Tibial artery (tissue), 4 donors: ENCODE results near the gene MPHOSPH6.

Experiments used
- DNase-seq, 2 donors: peaks; one replicate each; pipeline ENCODE4 v3.0.0-alpha.2; 2019
- H3K27ac ChIP-seq, 2 donors: fragments of 200-600 bp; sonication (generic) in 1 of 2; 1 replicate in 1 of 2; 2 replicates in 1 of 2; pipeline ENCODE4 v1.5.1; 2018 to 2019; ENCODE audit warnings: mild to moderate bottlenecking in 1 of 2
- H3K27me3 ChIP-seq, 2 donors: fragments of 200-600 bp; sonication (generic) in 1 of 2; one replicate each; pipeline versions ENCODE4 v1.5.1 to v1.6.0; 2016 to 2019
- H3K36me3 ChIP-seq, 3 donors: fragments of 200-600 bp; sonication (generic) in 2 of 3; one replicate each; pipeline ENCODE4 v1.5.1; 2016 to 2019; ENCODE audit warnings: mild to moderate bottlenecking in 2 of 3
- H3K4me1 ChIP-seq, 4 donors: fragments of 200-600 bp; sonication (generic) in 2 of 4; 1 replicate in 3 of 4; 2 replicates in 1 of 4; pipeline ENCODE4 v1.5.1; 2016 to 2019
- H3K4me3 ChIP-seq, 2 donors: fragments of 200-600 bp; sonication (generic) in 1 of 2; 1 replicate in 1 of 2; 2 replicates in 1 of 2; pipeline ENCODE4 v1.5.1; 2018 to 2019; ENCODE audit warnings: mild to moderate bottlenecking in 2 of 2
- H3K9me3 ChIP-seq, 3 donors: fragments of 200-600 bp; sonication (generic) in 1 of 3; one replicate each; pipeline ENCODE4 v1.5.1; 2016 to 2019
- CTCF ChIP-seq, 2 experiments: fragments of 200-600 bp in 1 of 2; fragments of 450-650 bp in 1 of 2; IDR thresholded peaks; one replicate each; pipeline ENCODE4 v1.5.1; 2017 to 2019; ENCODE audit warnings: antibody characterized with exemption in 2 of 2, mild to moderate bottlenecking in 1 of 2, moderate library complexity in 1 of 2
- intact Hi-C: fragments of 100-400 bp; cut with DNase I; formaldehyde crosslinking; loops from one replicate; pipeline ENCODE4 v1.15.0; 2023; ENCODE audit warnings: low total_unique reads

The MPHOSPH6 gene

GRCh38 chr16:82108774-82109173 is 61.2 kb downstream of the MPHOSPH6 start:
- Histone ChIP-seq H3K27me3 (no peaks in the 10 kb centered on the region), H3K4me1 (no peaks in the 10 kb centered on the region), H3K9me3 (no peaks in the 10 kb centered on the region), H3K27ac (no peak overlapping the region), H3K4me3 (no peak overlapping the region), H3K36me3 (no peaks in the 10 kb centered on the region)
- intact Hi-C loops = no loop called here
- no peak for TF ChIP-seq CTCF (IDR thresholded peaks at IDR 0.05)
- DNase-seq = no peak

- no peak for DNase-seq
- no peaks in the 10 kb centered on the region for H3K4me1 ChIP-seq
- no peak overlapping the region for H3K27ac ChIP-seq
- H3K36me3 ChIP-seq = no peaks in the 10 kb centered on the region
- H3K27me3 ChIP-seq = no peaks in the 10 kb centered on the region
- TF ChIP-seq CTCF (IDR thresholded peaks at IDR 0.05) = no peak
- intact Hi-C loops = no loop called here
- H3K9me3 ChIP-seq = no peaks in the 10 kb centered on the region
- no peak overlapping the region for H3K4me3 ChIP-seq
These were observed 61.9 kb downstream of the MPHOSPH6 start for GRCh38 chr16:82108100-82108499.

- Histone ChIP-seq H3K36me3 (no peaks in the 10 kb centered on the region), H3K4me3 (no peak overlapping the region), H3K4me1 (no peaks in the 10 kb centered on the region), H3K27me3 (no peaks in the 10 kb centered on the region), H3K9me3 (no peaks in the 10 kb centered on the region), H3K27ac (no peak overlapping the region)
- no peak for DNase-seq
- no peak for TF ChIP-seq CTCF (IDR thresholded peaks at IDR 0.05)
- intact Hi-C loops = no loop called here
These were observed 64.9 kb downstream of the MPHOSPH6 start for GRCh38 chr16:82105107-82105506.
